Stimulated activated CD8-positive, alpha-beta memory T cell treated with anti-CD3 and anti-CD28 coated beads, Interleukin-15, amount 100 ng/mL, for 4 hours (primary cell): ENCODE measurements around the gene STRA6.
"Not testable (repeated sequence)": the region's sequence is repeated elsewhere in the genome, so short reads cannot be mapped to it uniquely, and the experiment has no call there.

ENCODE experiments used
- DNase-seq, 2 donors: peaks; one replicate each; pipeline ENCODE4 v3.0.0-alpha.2; 2020; ENCODE audit warnings: low read depth in 2 of 2

The STRA6 gene

DNA sequence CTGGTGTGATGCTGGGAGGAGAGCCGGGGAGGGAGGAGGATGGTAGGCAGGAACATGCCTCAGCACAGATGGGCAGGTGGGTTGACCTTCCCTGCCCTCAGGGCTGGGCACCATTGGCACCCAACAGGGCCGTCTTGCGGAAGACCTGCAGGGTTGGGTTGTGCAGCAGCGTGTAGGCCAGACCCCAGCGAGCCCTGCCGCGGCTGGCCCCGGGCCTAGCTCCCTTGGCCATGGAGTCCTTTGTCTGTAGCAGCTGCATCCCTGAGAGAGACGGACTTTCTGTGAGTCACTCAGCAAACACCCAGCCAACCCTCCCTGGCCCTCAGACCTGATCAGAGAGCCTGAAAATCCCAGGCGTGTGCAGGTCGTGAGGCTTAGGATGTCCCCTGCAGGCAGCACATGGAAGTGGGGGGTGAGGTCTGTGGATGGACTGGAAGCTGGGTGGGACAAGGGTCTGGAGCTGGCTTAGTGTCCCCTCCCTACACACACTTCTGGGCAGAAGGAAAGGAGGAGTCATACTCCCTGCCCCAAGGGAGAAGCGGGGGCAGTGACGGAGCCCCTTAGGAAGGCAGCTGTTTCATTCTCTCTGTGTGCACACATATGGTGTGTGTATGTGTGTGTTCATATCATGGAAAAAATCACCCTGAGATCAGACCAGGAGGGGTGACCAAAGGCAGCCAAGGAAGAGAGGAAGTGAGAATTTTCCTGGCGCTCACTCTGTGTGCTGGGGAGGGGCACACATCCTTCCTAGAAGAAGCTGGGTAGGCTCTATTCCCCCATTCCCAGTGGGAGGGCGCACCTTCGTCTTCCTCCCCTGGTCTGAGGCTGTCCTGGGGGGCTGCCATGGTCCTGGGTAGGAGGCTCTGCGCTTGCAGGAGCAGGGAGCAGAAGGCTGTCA lies 22.4 kb downstream of the STRA6 start:
- no peak for DNase-seq

DNA sequence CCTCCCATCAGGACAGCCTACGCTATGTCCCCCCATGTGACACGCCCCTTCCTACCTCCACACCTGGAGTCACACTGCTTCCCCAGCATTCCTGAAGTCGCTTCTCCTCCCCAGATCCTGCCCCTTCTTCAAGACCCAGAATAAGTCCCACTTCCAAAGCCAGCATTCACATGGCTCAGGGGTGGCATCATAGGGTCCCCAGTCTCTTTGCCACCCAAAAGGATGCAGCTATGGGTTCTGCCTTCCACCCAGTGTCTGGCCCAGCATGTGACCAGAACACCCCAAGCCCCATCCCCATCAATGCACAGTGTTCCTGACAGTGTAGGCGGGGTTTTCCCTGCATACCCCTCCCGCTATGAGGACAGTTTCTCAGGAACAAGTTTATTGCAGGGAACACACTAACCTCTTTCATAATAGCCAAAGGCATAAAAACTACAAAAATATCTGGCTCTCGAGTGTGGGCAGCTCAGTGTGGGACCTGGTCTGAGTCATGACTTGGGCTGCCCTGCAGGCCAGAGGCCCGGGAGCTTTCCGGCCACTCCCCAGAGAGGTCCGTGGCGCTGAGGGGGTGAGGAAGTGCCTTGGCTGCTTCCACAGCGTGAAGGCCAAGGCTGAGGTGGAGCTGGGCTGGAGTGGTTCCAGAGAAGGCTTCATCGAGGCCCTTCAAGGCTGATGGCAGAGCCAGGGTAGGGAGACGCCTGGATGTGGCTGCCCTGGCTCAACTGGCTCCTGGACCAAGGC lies 23.3 kb downstream of the STRA6 start:
- DNase-seq = no peak

DNA sequence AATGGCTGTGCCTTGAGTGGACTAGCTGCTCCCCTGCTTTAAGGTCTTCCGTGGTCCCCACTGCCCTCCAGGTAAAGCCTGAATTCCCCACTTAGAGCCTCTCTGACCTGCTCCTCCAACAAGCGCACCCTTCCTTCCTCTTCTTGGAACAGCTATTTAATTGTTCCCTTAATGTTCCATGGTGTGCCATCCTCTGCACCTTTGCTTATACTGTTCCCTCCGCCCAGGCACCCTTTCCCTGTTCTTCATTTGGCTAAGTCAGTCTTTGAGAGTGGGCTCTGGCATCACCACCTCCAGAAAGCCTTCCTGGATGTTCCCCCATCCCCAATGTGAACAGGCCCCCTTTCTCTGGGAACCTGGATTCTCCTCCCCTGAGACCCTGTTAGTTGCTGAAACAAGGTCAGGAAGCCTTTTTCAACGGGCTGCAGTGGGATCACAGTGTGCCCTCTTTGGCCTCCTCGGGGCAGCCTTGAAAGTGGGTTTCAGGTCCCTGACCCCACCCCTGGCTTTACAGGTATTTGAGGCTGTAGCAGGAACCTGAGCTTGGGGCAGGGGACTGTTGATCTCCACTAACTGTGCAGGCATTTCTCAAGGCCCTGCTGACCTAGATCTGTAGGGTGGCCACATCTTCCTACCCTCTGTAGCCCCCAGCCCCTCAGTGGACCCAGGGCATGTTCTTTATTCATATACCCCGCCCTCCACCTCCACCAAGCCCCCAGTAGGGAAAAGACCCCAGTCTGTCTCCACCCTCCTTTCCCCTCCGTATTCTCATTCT lies 24.1 kb downstream of the STRA6 start:
- no peak for DNase-seq

DNA sequence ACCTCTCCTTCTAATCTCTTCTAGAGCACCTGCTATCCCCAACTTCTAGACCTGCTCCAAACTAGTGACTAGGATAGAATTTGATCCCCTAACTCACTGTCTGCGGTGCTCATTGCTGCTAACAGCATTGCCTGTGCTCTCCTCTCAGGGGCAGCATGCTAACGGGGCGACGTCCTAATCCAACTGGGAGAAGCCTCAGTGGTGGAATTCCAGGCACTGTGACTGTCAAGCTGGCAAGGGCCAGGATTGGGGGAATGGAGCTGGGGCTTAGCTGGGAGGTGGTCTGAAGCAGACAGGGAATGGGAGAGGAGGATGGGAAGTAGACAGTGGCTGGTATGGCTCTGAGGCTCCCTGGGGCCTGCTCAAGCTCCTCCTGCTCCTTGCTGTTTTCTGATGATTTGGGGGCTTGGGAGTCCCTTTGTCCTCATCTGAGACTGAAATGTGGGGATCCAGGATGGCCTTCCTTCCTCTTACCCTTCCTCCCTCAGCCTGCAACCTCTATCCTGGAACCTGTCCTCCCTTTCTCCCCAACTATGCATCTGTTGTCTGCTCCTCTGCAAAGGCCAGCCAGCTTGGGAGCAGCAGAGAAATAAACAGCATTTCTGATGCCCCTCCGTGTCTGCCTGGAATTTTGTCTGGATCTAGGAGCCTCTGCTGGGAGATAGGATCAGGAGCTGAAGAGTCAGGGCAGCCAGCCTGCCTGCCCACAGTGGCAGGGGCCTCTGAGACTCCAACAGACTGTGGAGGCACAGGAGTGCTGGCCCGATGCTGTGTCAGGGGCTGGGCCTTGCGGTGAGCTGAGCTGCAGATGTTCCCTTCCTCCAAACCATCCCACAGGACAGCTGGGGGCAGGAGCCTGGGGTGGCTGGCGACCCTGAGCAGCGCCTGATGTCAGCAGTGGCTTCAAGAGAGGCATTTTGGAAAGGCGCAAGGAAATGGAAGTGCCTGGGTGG lies 26.0 kb downstream of the STRA6 start:
- DNase-seq = no peak

DNA sequence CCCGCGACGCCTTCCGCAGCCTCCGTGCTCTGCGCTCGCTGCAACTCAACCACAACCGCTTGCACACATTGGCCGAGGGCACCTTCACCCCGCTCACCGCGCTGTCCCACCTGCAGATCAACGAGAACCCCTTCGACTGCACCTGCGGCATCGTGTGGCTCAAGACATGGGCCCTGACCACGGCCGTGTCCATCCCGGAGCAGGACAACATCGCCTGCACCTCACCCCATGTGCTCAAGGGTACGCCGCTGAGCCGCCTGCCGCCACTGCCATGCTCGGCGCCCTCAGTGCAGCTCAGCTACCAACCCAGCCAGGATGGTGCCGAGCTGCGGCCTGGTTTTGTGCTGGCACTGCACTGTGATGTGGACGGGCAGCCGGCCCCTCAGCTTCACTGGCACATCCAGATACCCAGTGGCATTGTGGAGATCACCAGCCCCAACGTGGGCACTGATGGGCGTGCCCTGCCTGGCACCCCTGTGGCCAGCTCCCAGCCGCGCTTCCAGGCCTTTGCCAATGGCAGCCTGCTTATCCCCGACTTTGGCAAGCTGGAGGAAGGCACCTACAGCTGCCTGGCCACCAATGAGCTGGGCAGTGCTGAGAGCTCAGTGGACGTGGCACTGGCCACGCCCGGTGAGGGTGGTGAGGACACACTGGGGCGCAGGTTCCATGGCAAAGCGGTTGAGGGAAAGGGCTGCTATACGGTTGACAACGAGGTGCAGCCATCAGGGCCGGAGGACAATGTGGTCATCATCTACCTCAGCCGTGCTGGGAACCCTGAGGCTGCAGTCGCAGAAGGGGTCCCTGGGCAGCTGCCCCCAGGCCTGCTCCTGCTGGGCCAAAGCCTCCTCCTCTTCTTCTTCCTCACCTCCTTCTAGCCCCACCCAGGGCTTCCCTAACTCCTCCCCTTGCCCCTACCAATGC lies 27.1 kb downstream of the STRA6 start:
- DNase-seq = no peak

DNA sequence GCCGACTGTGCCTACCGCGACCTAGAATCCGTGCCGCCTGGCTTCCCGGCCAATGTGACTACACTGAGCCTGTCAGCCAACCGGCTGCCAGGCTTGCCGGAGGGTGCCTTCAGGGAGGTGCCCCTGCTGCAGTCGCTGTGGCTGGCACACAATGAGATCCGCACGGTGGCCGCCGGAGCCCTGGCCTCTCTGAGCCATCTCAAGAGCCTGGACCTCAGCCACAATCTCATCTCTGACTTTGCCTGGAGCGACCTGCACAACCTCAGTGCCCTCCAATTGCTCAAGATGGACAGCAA lies 27.7 kb downstream of the STRA6 start:
- DNase-seq = no peak

DNA sequence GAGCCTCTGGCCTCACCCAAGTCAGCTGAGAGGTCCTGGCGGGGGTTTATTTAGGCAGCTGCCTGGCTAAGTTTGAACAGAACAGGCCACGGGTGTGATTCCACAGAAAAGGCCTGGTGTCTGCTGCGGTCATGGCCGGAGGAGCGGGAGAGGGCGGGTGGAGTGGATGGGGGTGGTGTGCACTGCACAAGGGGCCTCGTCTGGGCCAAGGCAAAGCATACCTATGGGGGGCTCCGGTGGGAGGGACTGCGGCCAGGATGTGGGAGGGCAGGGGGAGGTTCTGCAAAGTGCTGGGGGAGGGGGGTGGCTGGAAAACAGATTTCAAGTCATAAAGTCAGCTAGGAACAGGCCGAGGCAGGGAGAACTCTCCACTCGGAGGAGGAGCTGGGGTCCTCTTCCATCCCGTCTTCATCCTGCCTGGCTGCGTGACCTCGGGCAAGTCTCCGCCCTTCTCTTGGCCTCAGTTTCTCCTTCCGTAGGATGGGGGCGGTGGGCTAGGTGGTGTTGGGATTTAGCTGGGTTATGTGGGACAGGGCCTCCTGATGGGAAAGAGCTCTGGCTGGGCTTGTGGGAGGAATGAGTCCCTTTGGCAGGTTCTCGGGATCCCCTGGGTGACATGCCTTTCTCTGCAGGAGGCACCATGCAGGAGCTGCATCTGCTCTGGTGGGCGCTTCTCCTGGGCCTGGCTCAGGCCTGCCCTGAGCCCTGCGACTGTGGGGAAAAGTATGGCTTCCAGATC lies 28.2 kb downstream of the STRA6 start:
- no peak for DNase-seq

DNA sequence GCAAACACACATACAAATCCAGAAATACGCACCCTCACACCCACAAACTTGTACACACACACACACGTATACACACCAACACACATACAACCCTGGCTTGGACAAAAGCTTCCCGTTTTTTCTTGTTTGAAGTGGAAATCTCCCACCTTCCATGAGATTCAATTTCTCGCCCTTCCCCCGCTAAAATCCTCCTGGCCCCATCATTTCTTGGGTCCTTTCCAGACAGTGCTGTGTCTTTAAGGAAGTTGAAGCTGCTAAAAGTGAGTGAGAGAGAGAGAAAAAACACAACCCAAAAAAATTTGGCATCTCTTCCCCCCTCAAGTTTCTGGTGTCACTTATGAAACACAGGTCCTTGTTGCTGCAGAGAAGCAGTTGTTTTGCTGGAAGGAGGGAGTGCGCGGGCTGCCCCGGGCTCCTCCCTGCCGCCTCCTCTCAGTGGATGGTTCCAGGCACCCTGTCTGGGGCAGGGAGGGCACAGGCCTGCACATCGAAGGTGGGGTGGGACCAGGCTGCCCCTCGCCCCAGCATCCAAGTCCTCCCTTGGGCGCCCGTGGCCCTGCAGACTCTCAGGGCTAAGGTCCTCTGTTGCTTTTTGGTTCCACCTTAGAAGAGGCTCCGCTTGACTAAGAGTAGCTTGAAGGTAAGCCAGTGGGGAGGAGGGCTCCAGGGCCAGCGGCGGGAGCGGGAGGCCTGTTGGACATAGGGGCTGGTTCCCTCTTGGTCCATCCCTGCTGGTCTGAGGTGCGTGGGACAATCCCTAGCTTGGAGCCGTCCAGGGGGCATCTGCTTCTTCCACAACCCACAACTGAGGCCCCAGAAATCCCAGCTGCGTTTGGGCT lies 29.0 kb downstream of the STRA6 start, which contains the start of gene ISLR:
Gene ISLR, plus strand, starts transcription at position 331 of the 839 bp plus-strand sequence. CDS start 1,149 bp downstream, outside the sequence.
- no peak for DNase-seq

DNA sequence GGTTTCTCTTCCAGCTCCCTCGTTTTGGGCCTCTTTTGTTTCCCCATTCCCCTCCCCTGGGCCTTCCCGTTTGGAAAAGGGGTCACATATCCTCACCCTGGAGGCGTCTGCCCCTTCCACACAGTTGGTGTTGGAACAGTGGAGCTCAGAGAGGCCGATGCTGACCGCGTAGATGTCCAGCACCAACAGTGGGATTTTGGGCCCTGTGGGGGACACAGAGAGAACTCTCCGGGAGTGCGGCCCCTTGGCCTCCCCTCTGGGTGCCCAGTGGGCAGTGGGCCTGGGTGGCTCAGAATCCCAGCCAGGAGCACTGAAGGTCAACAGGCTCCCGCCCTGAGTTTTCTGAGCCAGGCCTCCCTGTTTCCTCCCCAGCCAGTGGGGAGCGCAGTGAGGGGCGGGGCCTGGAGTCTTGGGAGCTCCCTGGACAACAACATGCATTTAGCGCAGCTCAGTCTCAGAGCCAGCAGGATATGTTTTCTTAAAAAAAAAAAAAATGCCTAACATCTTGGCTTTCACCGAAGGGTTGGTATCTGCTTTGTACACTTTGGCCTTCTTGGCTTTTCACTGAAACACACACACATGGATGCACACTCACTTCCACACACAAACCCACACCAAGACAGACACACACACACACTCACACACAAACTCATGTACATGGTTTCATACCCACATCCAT lies 29.7 kb downstream of the STRA6 start:
- DNase-seq = no peak

DNA sequence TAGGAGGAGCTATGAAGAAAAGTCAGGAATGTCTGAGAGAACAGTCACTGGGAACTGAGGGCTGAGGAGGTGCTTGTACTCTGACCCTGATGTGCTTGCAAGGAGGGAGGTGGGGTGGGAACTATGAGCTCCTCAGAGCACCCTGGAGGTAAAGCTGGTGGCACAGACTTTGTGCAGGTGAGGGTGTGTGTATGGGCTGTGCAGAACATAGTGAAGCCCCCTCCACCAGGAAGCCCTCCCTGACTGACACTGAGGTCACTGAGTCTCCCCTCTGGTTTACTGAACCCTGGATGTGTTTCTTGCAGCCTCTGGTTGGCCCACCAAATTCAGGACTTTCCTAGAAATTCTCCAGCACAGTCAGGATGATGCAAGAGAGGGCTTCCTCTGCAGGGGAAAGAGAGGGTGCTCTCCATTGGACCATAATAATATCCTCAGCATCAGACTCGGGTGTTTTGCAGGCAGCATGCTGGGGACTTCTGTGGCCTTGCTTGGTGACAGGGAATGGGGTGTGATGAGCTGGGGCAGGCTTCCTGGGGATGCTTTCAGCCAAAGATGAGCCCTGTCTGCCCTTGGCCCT lies 30.5 kb downstream of the STRA6 start:
- no peak for DNase-seq

DNA sequence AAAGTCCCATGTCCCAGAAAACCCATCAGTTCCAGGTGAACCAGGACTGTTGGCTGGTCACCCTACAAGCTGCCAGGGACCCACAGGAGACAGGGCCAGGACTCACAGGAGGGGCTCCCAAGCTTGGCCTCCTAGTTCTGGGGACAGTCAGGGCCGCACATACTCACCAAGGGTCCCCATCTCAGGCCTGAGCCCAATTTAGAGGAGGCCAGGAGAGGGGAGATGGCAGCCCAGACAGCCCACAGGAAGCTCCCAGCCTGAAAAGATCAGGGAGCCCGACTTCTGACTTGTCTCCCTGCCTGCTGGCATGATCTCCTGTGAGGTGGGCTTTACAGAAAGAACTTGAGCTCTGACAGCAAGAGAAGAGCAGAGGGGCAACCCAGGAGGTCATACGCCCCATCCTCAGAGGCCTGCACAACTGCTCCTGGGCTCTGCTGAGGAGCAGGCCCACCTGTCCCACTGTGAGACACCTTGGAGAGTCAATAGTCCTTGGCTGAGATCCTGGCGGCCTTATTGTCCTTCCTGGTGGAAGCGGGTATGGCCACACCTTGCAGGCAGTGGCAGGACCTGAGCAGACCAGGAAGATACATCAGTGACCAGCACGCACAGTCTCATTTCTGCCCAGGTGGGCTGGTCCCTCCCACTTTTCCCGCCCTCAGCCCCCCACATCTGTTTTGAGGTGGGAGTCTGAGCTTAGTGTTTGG lies 31.6 kb downstream of the STRA6 start:
- no peak for DNase-seq

DNA sequence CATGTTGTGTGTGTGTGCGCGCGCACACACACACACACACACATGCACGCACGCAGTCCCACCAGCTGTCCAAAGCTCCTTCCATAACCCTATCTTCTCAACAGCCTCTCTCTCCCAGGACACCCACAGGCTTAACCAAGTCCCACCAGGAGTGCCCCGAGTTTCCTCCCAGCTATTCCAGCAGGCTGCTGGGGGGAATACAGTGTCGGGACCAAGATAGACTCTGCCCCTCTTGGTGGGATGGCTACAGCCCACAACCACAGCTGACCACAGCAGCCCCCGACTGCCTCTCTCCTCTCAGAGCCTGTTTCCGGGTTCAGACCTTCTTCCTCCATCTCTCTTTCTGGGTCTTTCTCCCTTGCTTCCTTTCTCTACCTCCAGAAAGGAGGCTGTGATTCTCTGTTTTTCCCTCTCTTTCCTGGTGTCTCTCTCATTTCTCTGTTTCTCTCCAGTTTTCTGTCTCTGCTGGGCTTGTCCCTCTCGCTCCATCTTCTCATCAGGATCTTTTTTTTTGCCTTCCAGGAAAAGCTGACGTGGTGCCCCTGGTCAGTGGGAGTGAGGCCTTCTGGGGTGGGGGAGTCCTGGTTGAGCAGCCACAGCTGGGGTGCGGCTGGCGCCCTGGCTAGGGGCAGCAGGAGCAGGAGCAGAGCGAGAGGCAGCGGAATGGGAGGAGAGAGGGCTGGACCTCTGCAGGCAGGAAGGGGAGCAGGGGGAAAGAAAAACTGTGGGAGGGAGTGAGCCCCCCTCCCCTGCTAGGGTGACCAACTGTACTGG lies 32.3 kb downstream of the STRA6 start:
- DNase-seq = no peak

DNA sequence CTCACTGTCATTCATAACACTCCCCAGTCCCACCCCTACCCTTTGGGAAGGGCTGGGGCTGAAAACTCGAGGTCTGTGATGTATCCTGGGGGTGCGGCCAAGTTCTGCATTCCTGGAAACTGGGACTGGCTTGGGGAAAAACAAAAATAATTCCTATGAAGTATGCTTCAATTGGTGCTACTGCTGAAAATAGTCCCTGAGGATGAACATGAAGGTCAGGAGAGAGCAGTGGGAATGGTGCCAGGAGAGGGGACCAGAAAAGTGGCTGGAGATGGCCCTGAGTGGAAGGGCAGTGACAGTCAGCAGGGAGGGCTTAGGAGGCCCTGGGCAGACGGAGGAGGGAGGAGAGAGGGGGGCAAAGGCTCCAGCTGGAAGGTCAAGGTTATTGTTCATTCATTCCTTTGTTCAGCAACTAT lies 33.9 kb downstream of the STRA6 start:
- DNase-seq = no peak

DNA sequence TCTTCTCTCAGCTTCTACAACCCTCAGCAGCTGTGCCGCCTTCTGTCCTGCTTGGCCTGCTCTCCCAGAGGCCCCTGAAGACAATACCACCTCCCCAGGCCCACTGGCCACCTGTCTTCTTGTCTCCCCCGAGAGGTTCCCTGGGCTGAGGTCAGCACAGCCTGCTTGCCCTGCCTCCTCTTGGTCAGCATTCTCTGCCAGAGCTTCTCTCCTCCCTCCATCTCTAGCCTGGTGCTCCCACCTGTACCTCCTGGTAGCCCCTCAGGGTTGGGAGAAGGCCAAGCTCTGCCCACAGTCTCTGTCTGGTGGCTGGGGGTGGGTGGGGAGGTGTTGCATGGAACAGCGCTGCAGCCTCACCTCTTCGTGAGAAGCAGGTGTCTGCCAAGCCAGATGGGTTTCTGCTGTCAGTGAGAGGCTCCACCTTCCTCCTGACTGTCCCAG lies 34.7 kb downstream of the STRA6 start:
- DNase-seq = no peak

DNA sequence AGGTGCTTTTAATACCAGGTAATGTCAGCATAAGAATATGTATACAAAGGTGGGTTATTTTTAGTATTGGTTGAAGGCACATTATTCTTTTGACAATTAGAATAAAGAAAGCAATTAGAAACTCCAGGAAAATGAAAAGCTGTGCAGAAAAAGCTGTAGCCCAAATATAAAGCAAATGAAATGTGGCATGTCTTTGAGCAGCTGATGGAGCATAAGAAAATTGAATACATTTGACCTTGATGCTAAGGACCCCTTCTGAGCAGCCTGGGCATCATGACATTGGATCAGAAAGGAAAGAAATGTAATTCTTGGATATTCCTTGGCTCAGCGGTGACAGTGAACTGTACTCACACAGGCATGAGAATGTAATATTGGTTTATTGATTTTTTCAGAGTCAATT lies 37.1 kb downstream of the STRA6 start:
- no peak for DNase-seq

DNA sequence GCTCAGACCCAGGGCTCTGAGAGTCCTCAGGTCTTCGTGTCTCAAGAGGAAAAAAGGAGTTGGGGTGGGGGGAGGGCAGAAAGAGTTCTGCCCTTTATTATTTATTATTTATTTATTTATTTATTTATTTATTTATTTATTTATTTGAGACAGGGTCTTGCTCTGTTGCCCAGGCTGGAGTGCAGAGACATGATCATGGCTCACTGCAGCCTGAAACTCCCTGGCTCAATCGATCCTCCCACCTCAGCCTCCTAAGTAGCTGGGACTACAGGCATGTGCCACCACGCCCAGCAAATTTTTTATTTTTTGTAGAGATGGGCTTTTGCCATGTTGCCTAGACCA lies 40.4 kb downstream of the STRA6 start:
- not testable (repeated sequence) for DNase-seq
